ENCODE data around the gene CAPN15. TPM values are rescaled to one million over a fixed set of nuclear protein-coding genes. Genes with fewer than 3 reads are reported as not detected.

The CAPN15 gene
- total and polyA plus RNA-seq, 2 of the 4 experiments (the other 2 are of a cell fraction), result 9.3 to 24.3 TPM

GRCh38 chr16:565419-566330, 38.2 kb downstream of the CAPN15 start:
- Histone ChIP-seq H2BK15ac (ENCODE audit: low read depth, low read length) (no peak overlapping the region), H3K9me3 (ENCODE audit: control insufficient read depth, insufficient read depth, low read length) (no peaks in the 10 kb centered on the region), H3K18ac (ENCODE audit: low read depth, low read length) (no peak overlapping the region), H3K4me3 (ENCODE audit: insufficient read depth, low read depth, low read length) (no peak overlapping the region), H4K5ac (ENCODE audit: low read depth, low read length) (peak overlapping the region; percentile 9; the same call in 1 of the 2 replicates), H3K79me1 (ENCODE audit: low read depth in 1 of 2, low read length in 2 of 2) (peaks cover 0 to 7% of the 10 kb centered on the region in 2 experiments; a peak in 2 of 4 replicates), H2BK5ac (ENCODE audit: low read depth, low read length, poor library complexity, severe bottlenecking) (no peak overlapping the region), H3K9me1 (ENCODE audit: insufficient read depth, low read length) (peaks cover 4% of the 10 kb centered on the region), H2BK20ac (ENCODE audit: low read depth, low read length) (no peak overlapping the region), H3K14ac (replicated peaks; ENCODE audit: low read depth, low read length) (0 out of 2 replicates have a peak overlapping the region, but pooled peaks have one; percentile 8), H3K4me1 (ENCODE audit: control insufficient read depth, insufficient read depth, low read length) (peaks cover 19% of the 10 kb centered on the region), H3K27ac (ENCODE audit: insufficient read depth, low read length) (no peak overlapping the region), H3K23ac (ENCODE audit: low read depth, low read length) (no peak overlapping the region), H2AK9ac (replicated peaks; ENCODE audit: low read depth, low read length, poor library complexity) (peak overlapping the region; percentile 22), H2AK5ac (ENCODE audit: low read depth, low read length) (0 out of 2 replicates have a peak overlapping the region, but pooled peaks have one; percentile 23), H3K36me3 (ENCODE audit: control insufficient read depth, insufficient read depth, low read length) (no peaks in the 10 kb centered on the region), H3K9ac (ENCODE audit: low read depth, low read length) (no peak overlapping the region), H4K8ac (ENCODE audit: low read depth in 2 of 2, low read length in 2 of 2) (peak overlapping the region; percentile 93 to 94; a peak in 2 of 4 replicates), H3K27me3 (ENCODE audit: control insufficient read depth, insufficient read depth, low read length) (peaks cover 21% of the 10 kb centered on the region), H3K56ac (ENCODE audit: extremely low read depth, insufficient read depth, low read length) (no peak overlapping the region), H2AFZ (replicated peaks; ENCODE audit: low read length, poor library complexity) (peak overlapping the region; percentile 69), H4K20me1 (ENCODE audit: insufficient read depth, low read length) (peaks cover 6% of the 10 kb centered on the region; the same call in 1 of the 2 replicates), H4K91ac (ENCODE audit: insufficient read depth, low read depth, low read length) (no peak overlapping the region; the same call in 1 of the 2 replicates), H3K4me2 (ENCODE audit: low read depth, low read length) (no peak overlapping the region), H2BK120ac (ENCODE audit: low read depth, low read length) (peak overlapping the region; percentile 27; the same call in 1 of the 2 replicates), H3K4ac (ENCODE audit: low read depth, low read length) (no peak overlapping the region)
- in situ Hi-C loops (cut with MboI; ENCODE audit: low sequenced_read_pairs), result no loop called here
- peak; percentile 3 for DNase-seq
- BruUV-seq (replicated peaks), result no TSS peak
- 40% methylated on average over 14 of the region's 35 CpGs; no CpG with 5 or more reads in 1 of the 2 experiments for WGBS, 2 experiments (ENCODE audit: extremely low coverage in 2 of 2, insufficient read length in 1 of 2)
- no peak for ATAC-seq (ENCODE audit: low read depth)
- POLR2A ChIA-PET (ENCODE audit: unreplicated experiment), result interaction anchor here (0.6 kb wide), 1 partner anchor 157 kb away, joined by 3 read pairs; no protein-coding TSS in a partner anchor
- intact Hi-C loops (cut with micrococcal nuclease), result no loop called here
- CTCF ChIA-PET, result no interaction called here
- dilution Hi-C loops (cut with HindIII; ENCODE audit: low sequenced_read_pairs, unreplicated experiment), result no loop called here
- no peak for TF ChIP-seq RAD21 (IDR thresholded peaks at IDR 0.05; ENCODE audit: low read length)
- no peak for TF ChIP-seq NFE2L2 (IDR thresholded peaks at IDR 0.05; ENCODE audit: low read depth, low read length)
- no peak for TF ChIP-seq SMC3 (IDR thresholded peaks at IDR 0.05; ENCODE audit: low read depth, low read length)
- TF ChIP-seq RCOR1 (IDR thresholded peaks at IDR 0.05; ENCODE audit: insufficient replicate concordance, low read length), result no peak

Measured in IMR-90 (cell line).